HEK293 (cell line): ENCODE measurements around the gene AADAT.
"Not testable (repeated sequence)": the region's sequence is repeated elsewhere in the genome, so short reads cannot be mapped to it uniquely, and the experiment has no call there.

Experiments
- CTCF ChIA-PET: fragments of 350-600 bp; formaldehyde crosslinking; extraction: SDS; loops from one replicate; lab custom pipeline; 2021; ENCODE audit warnings: antibody characterized with exemption; lab: Yijun Ruan, JAX
- POLR2A ChIA-PET: fragments of 300-600 bp; formaldehyde crosslinking; extraction: SDS; loops from one replicate; lab custom pipeline; 2020; ENCODE audit warnings: antibody characterized with exemption, inconsistent platforms; lab: Yijun Ruan, JAX
- H3K27ac ChIP-seq: fragments of 200-500 bp; sonication (Bioruptor generic); 2 replicates; pipeline ENCODE4 v1.5.1; 2014; ENCODE audit warnings: low read depth, low read length, control low read depth, inconsistent platforms; ENCODE audit errors: extremely low read depth
- H3K36me3 ChIP-seq, 2 experiments: fragments of 200-500 bp in 1 of 2; sonication (Bioruptor generic) in 1 of 2; 1 replicate in 1 of 2; 2 replicates in 1 of 2; pipeline ENCODE4 v1.5.1; 2014 to 2017; ENCODE audit warnings: inconsistent platforms in 2 of 2, low read length in 2 of 2; ENCODE audit not compliant: control insufficient read depth in 2 of 2, insufficient read depth in 1 of 2
- H3K4me1 ChIP-seq: fragments of 200-500 bp; sonication (Bioruptor generic); 2 replicates; pipeline ENCODE4 v1.5.1; 2014; ENCODE audit warnings: mild to moderate bottlenecking, low read length, inconsistent platforms; ENCODE audit not compliant: control insufficient read depth, insufficient read depth
- H3K4me3 ChIP-seq: 2 replicates; pipeline ENCODE4 v1.5.1; 2011; ENCODE audit warnings: low read depth, mild to moderate bottlenecking, control low read depth, low read length, moderate library complexity
- H3K9me3 ChIP-seq: fragments of 200-500 bp; sonication (Bioruptor generic); 2 replicates; pipeline ENCODE4 v1.5.1; 2014; ENCODE audit warnings: low read depth, low read length, inconsistent platforms; ENCODE audit not compliant: control insufficient read depth, insufficient read depth
- FEZF1 ChIP-seq: fragments of 450-650 bp; formaldehyde crosslinking; IDR thresholded peaks from 2 replicates; pipeline ENCODE4 v1.5.1; 2016; ENCODE audit warnings: missing biosample characterization, missing genetic modification characterization
- MZF1 ChIP-seq: fragments of 450-650 bp; formaldehyde crosslinking; IDR thresholded peaks from 2 replicates; pipeline ENCODE4 v1.5.1; 2017; ENCODE audit warnings: missing biosample characterization, missing genetic modification characterization, borderline replicate concordance
- TSHZ1 ChIP-seq: fragments of 450-650 bp; formaldehyde crosslinking; IDR thresholded peaks from 2 replicates; pipeline ENCODE4 v1.5.1; 2016; ENCODE audit warnings: missing biosample characterization, missing genetic modification characterization, borderline replicate concordance
- ZBTB49 ChIP-seq: fragments of 450-650 bp; formaldehyde crosslinking; IDR thresholded peaks from 2 replicates; pipeline ENCODE4 v1.5.1; 2016; ENCODE audit warnings: missing biosample characterization, missing genetic modification characterization, low read depth
- ZNF114 ChIP-seq: fragments of 450-650 bp; formaldehyde crosslinking; IDR thresholded peaks from 2 replicates; pipeline ENCODE4 v1.5.0; 2017; ENCODE audit warnings: missing biosample characterization, missing genetic modification characterization
- ZNF132 ChIP-seq: fragments of 450-650 bp; formaldehyde crosslinking; IDR thresholded peaks from 2 replicates; pipeline ENCODE4 v1.5.1; 2017; ENCODE audit warnings: missing biosample characterization, missing genetic modification characterization, borderline replicate concordance
- ZNF148 ChIP-seq: fragments of 450-650 bp; formaldehyde crosslinking; IDR thresholded peaks from 2 replicates; pipeline ENCODE4 v1.5.0; 2017; ENCODE audit warnings: missing biosample characterization, missing genetic modification characterization, borderline replicate concordance
- ZNF211 ChIP-seq: fragments of 450-650 bp; formaldehyde crosslinking; IDR thresholded peaks from 2 replicates; pipeline ENCODE4 v1.5.1; 2016; ENCODE audit warnings: low read depth, missing biosample characterization, missing genetic modification characterization
- ZNF274 ChIP-seq, 2 experiments: fragments of 200-500 bp in 1 of 2; fragments of 450-650 bp in 1 of 2; sonication (Bioruptor generic) in 1 of 2; formaldehyde crosslinking in 1 of 2; IDR thresholded peaks; 2 replicates each; pipeline versions ENCODE4 v1.5.1 to v1.6.1; 2014 to 2016; ENCODE audit warnings: borderline replicate concordance in 1 of 2, inconsistent platforms in 1 of 2, low read length in 1 of 2, missing biosample characterization in 1 of 2, missing genetic modification characterization in 1 of 2
- ZNF350 ChIP-seq: fragments of 450-650 bp; formaldehyde crosslinking; IDR thresholded peaks from 2 replicates; pipeline ENCODE4 v1.5.0; 2017; ENCODE audit warnings: missing biosample characterization, mild to moderate bottlenecking, missing genetic modification characterization
- ZNF404 ChIP-seq: fragments of 450-650 bp; formaldehyde crosslinking; IDR thresholded peaks from 2 replicates; pipeline ENCODE4 v1.5.1; 2017; ENCODE audit warnings: missing biosample characterization, missing genetic modification characterization
- ZNF623 ChIP-seq: fragments of 450-650 bp; formaldehyde crosslinking; IDR thresholded peaks from 2 replicates; pipeline ENCODE4 v1.5.1; 2016; ENCODE audit warnings: missing biosample characterization, missing genetic modification characterization
- ZNF654 ChIP-seq: fragments of 450-650 bp; formaldehyde crosslinking; IDR thresholded peaks from 2 replicates; pipeline ENCODE4 v1.5.1; 2016; ENCODE audit warnings: low read depth, missing biosample characterization, missing genetic modification characterization
- ZNF660 ChIP-seq: fragments of 450-650 bp; IDR thresholded peaks from 2 replicates; pipeline ENCODE4 v1.5.1; 2018; ENCODE audit warnings: missing biosample characterization, mild to moderate bottlenecking, missing genetic modification characterization
- ZNF664 ChIP-seq: fragments of 450-650 bp; formaldehyde crosslinking; IDR thresholded peaks from 2 replicates; pipeline ENCODE4 v1.5.1; 2016; ENCODE audit warnings: missing biosample characterization, missing genetic modification characterization
- ZSCAN4 ChIP-seq: fragments of 450-650 bp; formaldehyde crosslinking; IDR thresholded peaks from 2 replicates; pipeline ENCODE4 v1.5.1; 2017; ENCODE audit warnings: missing biosample characterization, missing genetic modification characterization
- ZXDB ChIP-seq: fragments of 450-650 bp; formaldehyde crosslinking; IDR thresholded peaks from 2 replicates; pipeline ENCODE4 v1.5.1; 2016; ENCODE audit warnings: missing biosample characterization, missing genetic modification characterization

The AADAT gene

GRCh38 chr4:170049766-170050165 is 40.0 kb downstream of the AADAT start (continued):
- TF ChIP-seq ZXDB (tag by site-specific recombination), result no peak
- TF ChIP-seq ZNF664 (tag by site-specific recombination), result no peak
- TF ChIP-seq ZNF623 (tag by site-specific recombination), result no peak
- no peak for TF ChIP-seq ZNF132 (tag by site-specific recombination)
- TF ChIP-seq ZNF404, result no peak
- no peak for TF ChIP-seq FEZF1 (tag by site-specific recombination)
- TF ChIP-seq ZNF148, result no peak
- no peak for TF ChIP-seq MZF1

- ChIA-PET POLR2A (no interaction called here), CTCF (interaction anchor here (0.6 to 1.8 kb wide), 10 partner anchors 10 to 1068 kb away, joined by 3 to 23 read pairs (median 4); no protein-coding TSS in a partner anchor)
- no peaks in the 10 kb centered on the region for H3K36me3 ChIP-seq
- H3K27ac ChIP-seq, result no peak overlapping the region
- 0 out of 2 replicates have a peak, but pooled peaks have one; percentile 37 for TF ChIP-seq ZNF660 (tag by site-specific recombination)
- TF ChIP-seq ZSCAN4 (tag by site-specific recombination), result no peak
- TF ChIP-seq ZNF114 (tag by site-specific recombination), result no peak
- no peak for TF ChIP-seq ZBTB49
- peak; percentile 67 for TF ChIP-seq ZNF654 (tag by site-specific recombination)
- H3K9me3 ChIP-seq, result no peaks in the 10 kb centered on the region
- H3K4me3 ChIP-seq, result no peak overlapping the region
- no peaks in the 10 kb centered on the region for H3K4me1 ChIP-seq
Measured at GRCh38 chr4:170047771-170048354, 41.9 kb downstream of the AADAT start.

- H3K27ac ChIP-seq, H3K4me1 ChIP-seq, POLR2A ChIA-PET: not testable (repeated sequence)
Measured at GRCh38 chr4:170046156-170046555, 43.6 kb downstream of the AADAT start.

GRCh38 chr4:170040031-170040680 is 49.6 kb downstream of the AADAT start:
- CTCF ChIA-PET, result no interaction called here
- Histone ChIP-seq H3K4me3 (no peak overlapping the region), H3K4me1 (no peaks in the 10 kb centered on the region), H3K36me3 (no peaks in the 10 kb centered on the region), H3K27ac (no peak overlapping the region), H3K9me3 (no peaks in the 10 kb centered on the region)
- TF ChIP-seq ZNF350 (tag by site-specific recombination), result no peak
- TF ChIP-seq ZNF274 (IDR thresholded peaks at IDR 0.05; ENCODE audit: low read length), result no peak
- TF ChIP-seq ZNF274 (tag by site-specific recombination; IDR thresholded peaks at IDR 0.05; ENCODE audit: borderline replicate concordance), result no peak
- TF ChIP-seq TSHZ1 (tag by site-specific recombination), result no peak
- TF ChIP-seq ZNF211 (tag by site-specific recombination), result no peak
- POLR2A ChIA-PET, result no interaction called here

More at GRCh38 chr4:170046156-170046555, 43.6 kb downstream of the AADAT start:
- H3K9me3 ChIP-seq, H3K4me3 ChIP-seq, CTCF ChIA-PET, H3K36me3 ChIP-seq: not testable (repeated sequence)
